HG03066 (cell line): Measurements from ENCODE around the gene FBXO27.
"Not testable (repeated sequence)": the region's sequence is repeated elsewhere in the genome, so short reads cannot be mapped to it uniquely, and the experiment has no call there.

Source experiments
- ATAC-seq: cut with Tn5 transposase; IDR thresholded peaks from one replicate; pipeline ENCODE4 v1.9.1; 2021; ENCODE audit warnings: low read depth; ENCODE audit not compliant: unreplicated experiment

Gene FBXO27

GRCh38 chr19:39045506-39045905, 13.2 kb upstream of the FBXO27 start:
- no peak for ATAC-seq

- ATAC-seq: no peak
Observed at GRCh38 chr19:39038098-39038497, 5.7 kb upstream of the FBXO27 start.

DNA sequence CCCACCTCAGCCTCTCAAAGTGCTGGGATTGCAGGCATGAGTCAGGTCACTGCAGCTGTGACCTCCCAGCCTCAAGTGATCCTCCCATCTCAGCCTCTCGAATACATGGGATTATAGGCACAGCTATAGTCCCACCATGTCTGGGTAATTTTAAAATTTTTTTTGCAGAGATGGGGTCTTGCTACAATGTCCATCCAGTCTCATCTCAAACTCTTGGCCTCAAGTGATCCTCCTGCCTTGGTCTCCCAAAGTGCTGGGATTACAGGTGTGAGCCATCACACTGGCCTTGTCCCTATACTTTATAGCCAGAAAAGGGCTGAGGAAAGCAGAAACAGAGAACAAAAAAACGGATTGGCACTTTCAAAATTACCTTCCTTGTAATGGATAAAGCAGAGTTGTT, 4.8 kb upstream of the FBXO27 start:
- no peak for ATAC-seq

- no peak for ATAC-seq
Observed at GRCh38 chr19:39036581-39036980, 4.2 kb upstream of the FBXO27 start.

DNA sequence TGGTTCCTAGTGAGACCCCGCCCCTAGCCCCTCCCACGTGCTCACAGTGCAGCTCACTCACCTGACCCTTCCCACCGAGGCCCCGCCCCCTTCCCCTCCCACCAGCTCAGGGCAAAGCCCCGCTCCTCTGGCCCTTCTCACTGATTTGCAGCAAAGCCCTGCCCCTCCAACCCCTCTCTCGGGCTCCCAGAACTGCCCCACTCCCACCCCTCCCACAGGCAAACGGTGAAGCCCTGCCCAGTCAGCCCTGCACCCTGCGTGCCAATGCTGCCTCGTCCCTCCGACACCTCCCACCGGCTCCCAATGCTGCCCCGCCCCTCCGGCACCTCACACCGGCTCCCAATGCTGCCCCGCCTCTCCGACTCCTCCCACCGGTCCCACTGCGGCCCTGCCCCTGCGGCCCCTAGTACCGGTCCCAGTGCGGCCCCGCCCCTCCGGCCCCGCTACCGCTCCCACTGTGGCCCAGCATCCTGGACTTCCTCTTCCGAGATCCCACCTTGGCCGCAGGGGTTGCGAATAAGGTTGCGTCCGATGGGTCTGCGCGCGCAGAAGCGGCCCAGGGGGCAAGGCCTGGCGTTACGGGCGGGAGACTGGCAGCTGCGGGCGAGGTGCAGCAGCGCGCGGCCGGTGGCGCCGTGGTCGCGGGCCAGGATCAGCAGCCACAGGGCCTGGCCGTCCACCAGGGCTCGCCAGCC, 834 bp downstream of the FBXO27 start:
- no peak for ATAC-seq

- no peak for ATAC-seq
Observed at GRCh38 chr19:39030854-39031367, 1.4 kb downstream of the FBXO27 start.

DNA sequence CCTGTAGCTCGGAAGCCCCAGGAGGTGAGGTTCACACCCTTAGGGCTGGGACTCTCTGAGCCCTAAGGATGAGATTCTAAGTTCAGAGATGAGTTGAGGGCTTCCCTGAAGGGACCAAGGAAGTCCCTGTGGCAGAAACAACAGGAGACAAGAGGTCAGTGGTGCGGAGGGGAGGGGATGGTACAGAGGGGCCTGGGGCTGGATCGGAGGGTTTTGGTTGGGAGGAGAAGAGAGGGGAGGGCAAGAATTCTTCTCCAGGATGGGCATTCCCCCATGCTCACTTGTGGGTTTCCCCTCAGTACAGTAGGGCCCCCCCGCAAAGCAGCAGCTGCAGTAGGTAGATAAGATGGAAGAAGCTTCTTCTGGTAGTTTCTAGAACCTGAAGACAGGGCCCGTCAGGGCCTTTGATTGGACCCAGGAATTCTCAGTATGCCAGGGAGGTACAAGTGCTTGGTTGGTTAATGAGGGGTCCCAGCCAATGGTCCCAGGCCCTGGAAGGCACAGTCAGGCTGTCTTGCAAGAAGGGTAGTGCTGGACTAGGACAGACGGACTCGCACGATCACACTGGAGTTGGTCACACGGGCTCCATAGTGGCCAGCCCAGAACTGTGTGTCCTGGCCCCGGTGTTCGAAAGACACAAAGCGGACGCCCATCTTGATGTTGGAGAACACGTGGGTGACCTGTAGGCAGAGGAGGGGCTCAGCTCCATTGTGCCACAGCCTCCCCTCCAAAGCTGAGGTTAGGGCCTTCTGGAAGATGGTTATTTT, 7.3 kb downstream of the FBXO27 start:
- ATAC-seq: no peak

- ATAC-seq: no peak
Observed at GRCh38 chr19:39021063-39021462, 11.3 kb downstream of the FBXO27 start.

DNA sequence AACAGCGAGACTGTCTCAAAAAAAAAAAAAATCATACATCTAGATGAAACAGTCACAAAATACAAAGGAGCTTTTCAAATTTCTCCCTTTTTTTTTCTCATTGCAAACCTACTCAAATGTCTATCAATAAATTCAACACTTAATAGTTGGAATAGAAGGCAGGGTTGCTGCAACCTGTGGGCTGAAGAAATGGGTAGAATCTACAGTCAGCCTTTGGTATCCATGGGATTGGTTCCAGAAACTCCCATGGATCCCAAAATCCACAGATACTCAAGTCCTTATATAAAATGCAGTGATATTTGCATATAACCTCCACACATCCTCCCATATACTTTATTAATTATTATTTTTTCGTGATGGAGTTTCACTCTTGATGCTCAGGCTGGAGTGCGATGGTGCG, 14.7 kb downstream of the FBXO27 start:
- ATAC-seq: no peak

DNA sequence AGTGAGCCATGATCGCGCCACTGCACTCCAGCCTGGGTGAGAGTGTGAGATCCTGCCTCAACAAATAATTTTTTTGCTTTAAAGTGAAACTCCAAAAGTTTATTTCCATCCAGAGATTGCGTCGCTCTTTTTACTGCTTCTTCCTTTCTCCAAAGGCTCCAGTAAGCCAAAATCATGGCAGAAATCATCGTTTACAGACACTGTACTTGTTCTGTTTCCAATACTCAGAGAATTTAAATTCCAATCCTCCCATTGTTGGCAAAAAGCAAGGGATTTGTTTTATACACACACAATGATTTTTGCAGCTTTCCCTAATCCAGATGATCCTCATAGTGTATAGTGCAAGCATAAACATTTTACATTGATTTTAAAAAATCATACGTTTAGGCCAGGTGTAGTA, 15.3 kb downstream of the FBXO27 start:
- ATAC-seq: no peak

DNA sequence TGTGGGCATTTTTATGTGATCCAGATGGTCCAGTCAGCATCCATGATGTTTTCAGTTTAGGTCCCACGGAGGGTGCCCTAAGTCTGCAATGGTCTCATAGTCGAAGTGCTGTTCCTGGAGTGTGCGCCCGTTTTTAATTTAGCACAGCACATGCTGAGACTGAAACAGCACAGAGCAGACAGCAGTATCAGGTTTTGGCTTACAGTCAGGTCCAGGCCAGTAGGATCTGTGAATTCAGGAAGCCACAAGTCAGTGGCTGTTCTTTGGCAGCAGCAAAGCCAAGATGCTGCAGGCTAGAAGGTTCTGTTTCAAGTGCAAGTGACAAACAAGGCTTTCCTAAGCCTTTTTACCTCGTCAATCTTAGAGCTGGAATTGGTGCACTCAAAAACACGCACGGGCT, 18.3 kb downstream of the FBXO27 start:
- ATAC-seq: no peak

DNA sequence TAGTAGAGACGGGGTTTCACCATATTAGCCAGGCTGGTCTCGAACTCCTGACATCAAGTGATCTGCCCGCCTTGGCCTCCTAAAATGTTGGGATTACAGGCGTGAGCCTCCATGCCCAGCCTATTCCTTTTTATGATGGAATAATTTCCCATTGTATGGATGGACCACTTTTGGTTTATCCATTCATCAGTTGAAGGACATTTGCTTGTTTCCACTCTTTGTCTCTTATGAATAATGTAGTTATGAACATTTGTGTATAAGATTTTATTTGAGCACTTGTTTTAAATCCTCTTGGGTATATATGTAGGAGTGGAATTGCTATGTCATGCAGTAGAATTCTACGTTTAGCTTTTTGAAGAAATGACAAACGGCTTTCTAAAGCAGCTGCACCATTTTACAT, 23.3 kb downstream of the FBXO27 start:
- no peak for ATAC-seq

DNA sequence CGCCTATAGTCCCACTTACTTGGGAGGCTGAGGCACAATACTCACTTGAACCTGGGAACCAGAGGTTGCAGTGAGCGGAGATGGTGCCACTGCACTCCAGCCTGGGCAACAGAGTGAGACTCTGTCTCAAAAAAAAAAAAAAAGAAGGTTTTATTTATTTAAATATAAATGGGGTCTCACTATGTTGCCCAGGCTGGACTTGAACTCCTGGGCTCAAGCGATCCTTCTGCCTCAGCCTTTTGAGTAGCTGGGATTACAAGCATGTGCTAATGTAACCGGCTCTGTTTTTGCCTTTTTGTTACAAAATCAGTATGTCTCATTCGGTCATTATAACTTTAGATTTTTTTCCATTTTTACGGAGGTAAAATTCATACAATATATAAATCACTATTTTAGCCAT, 24.2 kb downstream of the FBXO27 start:
- no peak for ATAC-seq

- ATAC-seq: no peak
Observed at GRCh38 chr19:39007096-39007495, 25.3 kb downstream of the FBXO27 start.

DNA sequence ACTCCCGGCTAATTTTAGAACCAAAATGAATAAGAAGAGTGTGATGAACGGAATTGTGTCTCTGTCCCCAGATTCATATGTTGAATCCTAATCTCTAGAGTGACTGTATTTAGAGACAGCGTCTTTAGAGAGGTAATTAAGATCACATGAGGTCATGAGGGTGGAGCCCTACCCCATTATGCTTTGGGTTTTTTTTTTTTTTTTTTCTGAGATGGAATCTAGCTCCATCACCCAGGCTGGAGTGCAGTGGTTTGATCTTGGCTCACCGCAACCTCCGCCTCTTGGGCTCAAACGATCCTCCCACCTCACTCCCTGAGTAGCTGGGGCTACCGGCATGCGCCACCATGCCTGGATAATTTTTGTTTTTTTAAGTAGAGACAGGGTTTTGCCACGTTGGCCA, 27.9 kb downstream of the FBXO27 start:
- ATAC-seq: no peak

GRCh38 chr19:39003796-39004195, 28.6 kb downstream of the FBXO27 start:
- ATAC-seq: no peak

GRCh38 chr19:39003188-39003587, 29.2 kb downstream of the FBXO27 start:
- ATAC-seq: no peak

DNA sequence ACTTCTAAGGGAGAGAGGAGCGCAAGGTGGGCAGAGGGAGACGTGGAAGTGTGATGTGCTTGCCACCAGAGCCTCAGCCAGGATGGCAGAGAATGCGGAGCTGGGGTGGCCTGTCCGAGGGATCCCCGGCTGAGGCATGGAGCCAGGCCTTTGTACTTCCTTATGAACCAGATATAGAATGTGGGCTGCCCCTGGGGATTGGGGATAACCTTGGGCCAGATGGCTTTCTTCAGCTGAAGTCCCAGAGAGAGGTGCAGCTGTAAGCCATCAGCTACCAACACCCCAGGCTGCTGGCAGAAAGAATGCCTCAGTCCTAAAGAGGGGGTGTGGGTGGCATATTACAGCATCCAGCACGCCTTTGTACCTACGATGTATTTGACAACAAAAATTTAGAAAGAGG, 31.3 kb downstream of the FBXO27 start:
- no peak for ATAC-seq

GRCh38 chr19:38997576-38997975, 34.8 kb downstream of the FBXO27 start:
- not testable (repeated sequence) for ATAC-seq

DNA sequence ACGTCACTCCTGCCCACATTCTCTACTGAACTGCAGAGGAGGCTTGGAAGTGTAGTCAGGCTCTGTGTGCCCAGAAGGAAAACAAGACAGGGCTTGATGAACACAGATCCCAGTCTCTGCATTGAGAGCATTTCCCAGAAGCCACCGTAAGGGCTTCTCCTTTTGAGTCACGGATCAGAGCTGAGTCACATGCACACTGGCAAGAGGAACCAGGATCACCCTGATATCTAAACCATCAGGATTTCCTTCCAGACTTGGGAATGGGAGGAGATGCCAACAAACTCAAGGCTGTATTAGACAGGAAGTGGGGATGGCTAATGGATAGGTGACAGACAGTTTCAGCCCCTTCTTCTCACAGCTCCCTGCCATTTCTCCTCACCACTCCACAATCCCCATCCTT, 39.1 kb downstream of the FBXO27 start:
- no peak for ATAC-seq

DNA sequence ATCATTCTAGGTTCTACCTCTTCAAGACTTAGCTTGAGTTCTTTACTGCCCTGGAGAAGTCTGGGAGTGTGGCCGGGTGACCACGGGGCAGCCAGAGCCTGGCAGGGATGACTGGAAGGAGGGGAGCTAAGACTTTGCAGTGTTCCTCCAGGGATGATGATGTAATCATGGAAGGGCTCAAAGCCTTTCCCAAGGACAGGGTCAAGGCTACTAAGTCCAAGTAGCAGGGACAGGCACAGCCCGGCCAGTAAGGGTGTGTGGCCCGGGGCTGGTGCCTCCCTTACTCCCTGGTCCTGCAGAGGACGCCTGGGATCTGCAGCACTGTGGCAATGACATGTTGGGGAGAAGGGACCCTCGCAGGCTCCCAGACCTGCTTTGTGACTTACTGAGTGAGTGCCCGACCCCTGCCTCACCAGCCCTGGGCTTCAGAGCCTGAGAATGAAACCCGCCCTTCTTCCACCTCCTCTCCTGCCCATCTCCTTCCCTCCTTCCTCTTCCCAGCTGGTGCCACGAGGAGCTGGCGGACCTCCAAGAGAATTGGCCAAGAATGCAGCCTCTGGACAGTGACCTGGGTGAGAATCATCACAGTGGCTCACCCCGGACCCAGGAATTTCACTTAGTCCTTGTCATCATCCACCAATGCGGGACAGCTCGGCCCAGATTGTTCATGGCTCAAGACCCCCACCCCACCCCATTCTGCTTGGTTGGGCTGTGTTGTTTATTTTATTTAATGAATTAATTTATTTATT, 41.2 kb downstream of the FBXO27 start:
- no peak for ATAC-seq
